PC-3 (cell line): ENCODE data around the gene ALG12.
"Not testable (repeated sequence)": the region's sequence is repeated elsewhere in the genome, so short reads cannot be mapped to it uniquely, and the experiment has no call there.

Experiments used
- EZH2 ChIP-seq: fragments of 300-600 bp; sonication (generic); IDR thresholded peaks from one replicate; pipeline ENCODE4 v1.6.1; 2017; ENCODE audit warnings: antibody characterized with exemption, mild to moderate bottlenecking, low read length; ENCODE audit not compliant: unreplicated experiment
- EZH2phosphoT487 ChIP-seq: fragments of 300-600 bp; sonication (generic); IDR thresholded peaks from 2 replicates; pipeline ENCODE4 v1.6.1; 2018; ENCODE audit warnings: mild to moderate bottlenecking, antibody characterized with exemption, low read length, borderline replicate concordance
- TF ChIP-seq, protein P1 (sequence below): fragments of 300-600 bp; sonication (generic); conservative IDR thresholded peaks from 2 replicates; pipeline ENCODE4 v1.5.1; 2017; ENCODE audit warnings: antibody characterized with exemption, low read depth, mild to moderate bottlenecking, low read length

DNA sequence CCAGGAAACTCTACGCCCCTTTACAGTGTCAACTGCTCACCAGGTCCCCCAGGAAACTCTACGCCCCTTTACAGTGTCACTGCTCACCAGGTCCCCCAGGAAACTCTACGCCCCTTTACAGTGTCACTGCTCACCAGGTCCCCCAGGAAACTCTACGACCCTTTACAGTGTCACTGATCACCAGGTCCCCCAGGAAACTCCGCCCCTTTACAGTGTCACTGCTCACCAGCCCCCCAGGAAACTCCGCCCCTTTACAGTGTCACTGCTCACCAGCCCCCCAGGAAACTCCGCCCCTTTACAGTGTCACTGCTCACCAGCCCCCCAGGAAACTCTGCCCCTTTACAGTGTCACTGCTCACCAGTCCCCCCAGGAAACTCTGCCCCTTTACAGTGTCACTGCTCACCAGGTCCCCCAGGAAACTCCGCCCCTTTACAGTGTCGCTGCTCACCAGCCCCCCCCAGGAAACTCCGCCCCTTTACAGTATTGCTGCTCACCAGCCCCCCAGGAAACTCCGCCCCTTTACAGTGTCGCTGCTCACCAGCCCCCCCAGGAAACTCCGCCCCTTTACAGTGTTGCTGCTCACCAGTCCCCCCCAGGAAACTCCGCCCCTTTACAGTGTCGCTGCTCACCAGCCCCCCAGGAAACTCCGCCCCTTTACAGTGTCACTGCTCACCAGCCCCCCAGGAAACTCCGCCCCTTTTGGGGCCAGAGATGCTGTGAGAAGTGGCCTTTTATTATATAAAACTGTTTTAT, 27.0 kb upstream of the ALG12 start:
- TF ChIP-seq, protein P1, sequence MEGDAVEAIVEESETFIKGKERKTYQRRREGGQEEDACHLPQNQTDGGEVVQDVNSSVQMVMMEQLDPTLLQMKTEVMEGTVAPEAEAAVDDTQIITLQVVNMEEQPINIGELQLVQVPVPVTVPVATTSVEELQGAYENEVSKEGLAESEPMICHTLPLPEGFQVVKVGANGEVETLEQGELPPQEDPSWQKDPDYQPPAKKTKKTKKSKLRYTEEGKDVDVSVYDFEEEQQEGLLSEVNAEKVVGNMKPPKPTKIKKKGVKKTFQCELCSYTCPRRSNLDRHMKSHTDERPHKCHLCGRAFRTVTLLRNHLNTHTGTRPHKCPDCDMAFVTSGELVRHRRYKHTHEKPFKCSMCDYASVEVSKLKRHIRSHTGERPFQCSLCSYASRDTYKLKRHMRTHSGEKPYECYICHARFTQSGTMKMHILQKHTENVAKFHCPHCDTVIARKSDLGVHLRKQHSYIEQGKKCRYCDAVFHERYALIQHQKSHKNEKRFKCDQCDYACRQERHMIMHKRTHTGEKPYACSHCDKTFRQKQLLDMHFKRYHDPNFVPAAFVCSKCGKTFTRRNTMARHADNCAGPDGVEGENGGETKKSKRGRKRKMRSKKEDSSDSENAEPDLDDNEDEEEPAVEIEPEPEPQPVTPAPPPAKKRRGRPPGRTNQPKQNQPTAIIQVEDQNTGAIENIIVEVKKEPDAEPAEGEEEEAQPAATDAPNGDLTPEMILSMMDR, result not testable (repeated sequence)
- TF ChIP-seq EZH2, EZH2phosphoT487: not testable (repeated sequence)
